ENCODE data around the gene PPP2R2D. TPM values are rescaled to one million over a fixed set of nuclear protein-coding genes. Genes with fewer than 3 reads are reported as not detected.

Gene PPP2R2D
- total RNA-seq, 1 donor from 2014 or later = 34.2 TPM

DNA sequence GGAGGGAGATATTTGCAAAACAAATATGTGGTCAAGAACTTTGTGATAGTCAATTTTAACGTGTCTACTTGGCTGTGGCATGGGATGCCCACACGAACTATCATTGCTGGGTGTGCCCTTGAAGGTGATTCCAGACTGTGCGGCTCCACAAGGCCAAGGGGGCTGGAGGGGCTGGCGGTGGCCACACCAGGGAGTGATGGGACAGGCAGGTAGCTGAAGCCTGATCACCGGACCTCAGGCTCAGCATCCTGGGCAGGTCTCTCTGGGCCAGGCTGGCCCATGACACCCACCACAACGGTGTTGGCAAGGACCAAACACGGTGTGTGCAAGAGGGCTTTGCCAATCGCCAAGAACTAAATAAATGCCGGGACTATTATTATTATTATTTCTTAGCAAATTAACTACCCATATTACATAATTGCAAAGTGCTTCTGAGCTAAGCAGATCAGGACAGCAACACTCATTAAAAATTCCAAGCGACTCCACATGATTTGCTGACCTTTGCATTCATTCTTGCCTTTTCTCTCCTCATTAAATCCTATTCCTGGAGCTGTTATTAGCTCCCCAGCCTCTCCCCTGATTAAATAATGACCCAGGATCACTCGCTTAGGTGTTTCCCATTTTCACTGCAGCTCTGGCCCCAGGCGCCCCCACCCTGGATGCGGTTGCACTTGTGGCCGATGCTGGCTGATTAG lies 35.4 kb upstream of the PPP2R2D start:
- no peak for FAIRE-seq
- TF ChIP-seq, protein P1, sequence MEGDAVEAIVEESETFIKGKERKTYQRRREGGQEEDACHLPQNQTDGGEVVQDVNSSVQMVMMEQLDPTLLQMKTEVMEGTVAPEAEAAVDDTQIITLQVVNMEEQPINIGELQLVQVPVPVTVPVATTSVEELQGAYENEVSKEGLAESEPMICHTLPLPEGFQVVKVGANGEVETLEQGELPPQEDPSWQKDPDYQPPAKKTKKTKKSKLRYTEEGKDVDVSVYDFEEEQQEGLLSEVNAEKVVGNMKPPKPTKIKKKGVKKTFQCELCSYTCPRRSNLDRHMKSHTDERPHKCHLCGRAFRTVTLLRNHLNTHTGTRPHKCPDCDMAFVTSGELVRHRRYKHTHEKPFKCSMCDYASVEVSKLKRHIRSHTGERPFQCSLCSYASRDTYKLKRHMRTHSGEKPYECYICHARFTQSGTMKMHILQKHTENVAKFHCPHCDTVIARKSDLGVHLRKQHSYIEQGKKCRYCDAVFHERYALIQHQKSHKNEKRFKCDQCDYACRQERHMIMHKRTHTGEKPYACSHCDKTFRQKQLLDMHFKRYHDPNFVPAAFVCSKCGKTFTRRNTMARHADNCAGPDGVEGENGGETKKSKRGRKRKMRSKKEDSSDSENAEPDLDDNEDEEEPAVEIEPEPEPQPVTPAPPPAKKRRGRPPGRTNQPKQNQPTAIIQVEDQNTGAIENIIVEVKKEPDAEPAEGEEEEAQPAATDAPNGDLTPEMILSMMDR (IDR thresholded peaks at IDR 0.05; ENCODE audit: insufficient read depth, low read length, severe bottlenecking) = no peak
- no peak overlapping the region for H3K4me3 ChIP-seq (ENCODE audit: low read depth, low read length)
- H3K36me3 ChIP-seq (ENCODE audit: control insufficient read depth, insufficient read depth, low read length) = no peaks in the 10 kb centered on the region
- no peaks in the 10 kb centered on the region for H3K27me3 ChIP-seq (ENCODE audit: control insufficient read depth, insufficient read depth, low read length)
- no peak for DNase-seq (ENCODE audit: low read depth)

DNA sequence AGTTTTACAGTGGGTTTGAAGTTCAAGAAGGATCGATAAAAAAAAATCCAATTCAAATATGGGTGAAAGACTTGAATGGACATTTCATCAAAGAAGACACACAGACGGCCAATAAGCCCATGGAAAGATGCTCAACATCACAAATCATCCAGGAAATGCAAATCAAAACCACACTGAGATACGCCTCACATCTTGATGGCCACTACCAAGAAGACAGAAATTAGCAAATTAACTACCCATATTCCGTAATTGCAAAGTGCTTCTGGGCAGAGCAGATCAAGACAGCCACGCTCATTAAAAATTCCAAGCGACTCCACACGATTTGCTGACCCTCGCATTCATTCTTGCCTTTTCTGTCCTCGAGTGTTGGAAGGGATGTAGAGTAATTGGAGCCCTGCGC lies 34.1 kb upstream of the PPP2R2D start:
- no peaks in the 10 kb centered on the region for H3K36me3 ChIP-seq (ENCODE audit: control insufficient read depth, insufficient read depth, low read length)
- no peak for FAIRE-seq
- no peaks in the 10 kb centered on the region for H3K27me3 ChIP-seq (ENCODE audit: control insufficient read depth, insufficient read depth, low read length)

DNA sequence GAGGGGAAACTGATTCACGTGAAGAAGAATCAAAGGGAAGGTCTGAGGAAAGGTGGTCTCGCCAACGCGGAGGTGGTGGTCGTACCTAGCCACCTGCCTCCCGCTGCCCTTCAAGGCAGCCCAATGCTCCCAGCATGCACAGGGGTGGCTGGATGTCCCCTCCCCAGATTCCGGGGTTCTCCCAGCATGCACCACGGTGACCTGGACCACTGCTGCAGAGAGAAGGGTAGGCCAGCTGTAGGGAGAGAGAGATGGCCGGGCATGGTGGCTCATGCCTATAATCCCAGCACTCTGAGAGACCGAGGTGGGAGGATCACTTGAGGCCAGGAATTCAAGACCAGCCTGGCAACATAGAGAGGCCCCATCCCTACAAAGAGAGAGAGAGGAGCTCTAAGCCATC lies 32.4 kb upstream of the PPP2R2D start:
- TF ChIP-seq, protein P1 (IDR thresholded peaks at IDR 0.05; ENCODE audit: insufficient read depth, low read length, severe bottlenecking) = no peak
- FAIRE-seq = no peak

More for the DNA sequence above, 34.1 kb upstream of the PPP2R2D start:
- H3K4me3 ChIP-seq (ENCODE audit: low read depth, low read length) = no peak overlapping the region
- TF ChIP-seq, protein P1 (IDR thresholded peaks at IDR 0.05; ENCODE audit: insufficient read depth, low read length, severe bottlenecking) = no peak
- DNase-seq (ENCODE audit: low read depth) = no peak

DNA sequence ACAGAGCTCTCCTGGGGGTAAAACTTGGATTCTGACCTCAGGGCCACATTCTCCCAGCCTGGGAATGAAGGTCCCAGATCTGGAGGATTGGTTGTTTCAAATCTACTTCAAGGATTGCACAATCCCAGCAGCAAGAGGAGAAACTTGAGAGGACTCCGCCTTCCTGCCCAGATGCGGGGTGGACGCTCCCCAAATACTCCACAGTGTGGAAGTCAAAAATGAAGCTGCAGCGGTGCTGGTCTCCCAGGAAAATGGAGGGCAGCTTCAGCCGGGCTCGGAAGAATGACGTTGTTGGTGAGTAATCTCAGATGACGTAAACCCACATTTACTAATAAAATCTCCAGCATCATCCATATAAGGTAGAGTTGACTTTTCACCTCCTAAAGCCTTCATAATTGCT lies 31.5 kb upstream of the PPP2R2D start:
- TF ChIP-seq, protein P1 (IDR thresholded peaks at IDR 0.05; ENCODE audit: insufficient read depth, low read length, severe bottlenecking) = no peak
- FAIRE-seq = no peak
- Histone ChIP-seq H3K36me3 (ENCODE audit: control insufficient read depth, insufficient read depth, low read length) (no peaks in the 10 kb centered on the region), H3K27me3 (ENCODE audit: control insufficient read depth, insufficient read depth, low read length) (no peaks in the 10 kb centered on the region), H3K4me3 (ENCODE audit: low read depth, low read length) (no peak overlapping the region)
- DNase-seq (ENCODE audit: low read depth) = no peak

More for the DNA sequence above, 32.4 kb upstream of the PPP2R2D start:
- Histone ChIP-seq H3K27me3 (ENCODE audit: control insufficient read depth, insufficient read depth, low read length) (no peaks in the 10 kb centered on the region), H3K36me3 (ENCODE audit: control insufficient read depth, insufficient read depth, low read length) (no peaks in the 10 kb centered on the region), H3K4me3 (ENCODE audit: low read depth, low read length) (no peak overlapping the region)
- DNase-seq (ENCODE audit: low read depth) = no peak

DNA sequence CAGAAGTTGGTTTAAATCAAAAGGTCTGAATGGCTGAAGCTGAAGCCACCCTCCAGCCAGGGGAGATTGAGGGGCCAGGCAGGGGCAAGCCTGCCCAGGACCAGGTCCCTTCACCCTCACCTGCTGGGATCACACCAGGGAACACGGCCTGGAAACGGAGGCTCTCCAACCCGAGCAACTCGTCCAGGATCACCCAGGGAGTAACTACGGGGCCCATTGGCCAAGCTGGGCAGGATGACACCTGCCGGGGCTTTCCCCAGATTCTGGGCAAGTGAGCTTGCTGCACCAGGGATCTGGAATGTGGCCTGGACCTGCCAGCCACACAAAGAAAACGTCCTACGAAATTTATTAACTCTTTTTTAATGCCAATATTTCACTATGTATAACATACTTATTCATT lies 30.4 kb upstream of the PPP2R2D start:
- H3K27me3 ChIP-seq (ENCODE audit: control insufficient read depth, insufficient read depth, low read length) = no peaks in the 10 kb centered on the region
- DNase-seq (ENCODE audit: low read depth) (no peak), FAIRE-seq (no peak)
- TF ChIP-seq, protein P1 (IDR thresholded peaks at IDR 0.05; ENCODE audit: insufficient read depth, low read length, severe bottlenecking) = no peak
- no peak overlapping the region for H3K4me3 ChIP-seq (ENCODE audit: low read depth, low read length)
- no peaks in the 10 kb centered on the region for H3K36me3 ChIP-seq (ENCODE audit: control insufficient read depth, insufficient read depth, low read length)

Data from bronchial epithelial cell (primary cell).